Smooth muscle cell (in vitro differentiated cells): ENCODE data around the gene SLC25A1. TPM values are rescaled to one million over a fixed set of nuclear protein-coding genes. Genes with fewer than 3 reads are reported as not detected.

ENCODE experiments used
- DNase-seq: peaks from one replicate; lab custom pipeline; 2025; ENCODE audit not compliant: unreplicated experiment; lab: John Stamatoyannopoulos, UW
- H2AFZ ChIP-seq: fragments of 200-600 bp; sonication (generic); 2 replicates; pipeline ENCODE4 v1.6.0; 2016; ENCODE audit warnings: antibody characterized with exemption, low read depth, mild to moderate bottlenecking
- H3F3A ChIP-seq: fragments of 200-600 bp; sonication (generic); 2 replicates; pipeline ENCODE4 v1.6.0; 2017; ENCODE audit warnings: antibody characterized with exemption, low read depth
- H3K27ac ChIP-seq: fragments of 200-600 bp; sonication (generic); 2 replicates; pipeline ENCODE4 v1.5.1; 2016; ENCODE audit warnings: low read depth, mild to moderate bottlenecking
- H3K27me3 ChIP-seq: fragments of 200-600 bp; sonication (generic); 2 replicates; pipeline ENCODE4 v1.6.1; 2016; ENCODE audit warnings: low read depth, mild to moderate bottlenecking
- H3K36me3 ChIP-seq: fragments of 200-600 bp; sonication (generic); 2 replicates; pipeline ENCODE4 v1.5.1; 2016; ENCODE audit warnings: low read depth
- H3K4me1 ChIP-seq: fragments of 200-600 bp; sonication (generic); 2 replicates; pipeline ENCODE4 v1.5.1; 2016; ENCODE audit warnings: low read depth
- H3K4me2 ChIP-seq: fragments of 200-600 bp; sonication (generic); 2 replicates; pipeline ENCODE4 v1.6.0; 2016; ENCODE audit warnings: mild to moderate bottlenecking
- H3K4me3 ChIP-seq: fragments of 200-600 bp; sonication (generic); 2 replicates; pipeline ENCODE4 v1.5.1; 2016; ENCODE audit warnings: mild to moderate bottlenecking
- H3K79me2 ChIP-seq: fragments of 200-600 bp; sonication (generic); 2 replicates; pipeline ENCODE4 v1.6.0; 2016; ENCODE audit warnings: low read depth, mild to moderate bottlenecking
- H3K9ac ChIP-seq: fragments of 200-600 bp; sonication (generic); 2 replicates; pipeline ENCODE4 v1.6.0; 2016; ENCODE audit warnings: low read depth
- H3K9me3 ChIP-seq: fragments of 200-600 bp; sonication (generic); replicated peaks from 2 replicates; pipeline ENCODE4 v1.5.1; 2016; ENCODE audit warnings: low read depth
- H4K20me1 ChIP-seq: fragments of 200-600 bp; sonication (generic); 2 replicates; pipeline ENCODE4 v1.6.0; 2016; ENCODE audit warnings: low read depth
- CTCF ChIP-seq: fragments of 200-600 bp; sonication (generic); IDR thresholded peaks from 2 replicates; pipeline ENCODE4 v1.5.1; 2017; ENCODE audit warnings: borderline replicate concordance, mild to moderate bottlenecking, antibody characterized with exemption; ENCODE audit not compliant: insufficient read depth, poor library complexity, severe bottlenecking
- WGBS: methylation state at CpG from one replicate; pipeline ENCODE4 v1.1.7; 2016; ENCODE audit warnings: low lambda C conversion rate; 5-methylcytosine and 5-hydroxymethylcytosine counted together
- polyA plus RNA-seq: library from polyadenylated mRNA; unstranded; fragments of >200 nt; fragmentation: Nextera tagmentation; extraction: Ambion mirVana; gene quantifications from 2 replicates; pipeline ENCODE4 v1.2.1, GENCODE V29; 2016
- total RNA-seq: library from RNA; depleted of rRNA; stranded (reverse); fragments of >200 nt; gene quantifications from 2 replicates; pipeline ENCODE4 v1.2.3, GENCODE V29; 2014

The SLC25A1 gene
- total and polyA plus RNA-seq, 2 experiments from 2014 or later, result 56.5 to 204 TPM

GRCh38 chr22:19210188-19210587 is 31.7 kb upstream of the SLC25A1 start:
- Histone ChIP-seq H3K9me3 (no peaks in the 10 kb centered on the region), H3K4me1 (no peaks in the 10 kb centered on the region), H4K20me1 (no peaks in the 10 kb centered on the region), H3K4me2 (no peak overlapping the region), H3K79me2 (no peaks in the 10 kb centered on the region), H3K4me3 (no peak overlapping the region), H3F3A (no peaks in the 10 kb centered on the region), H3K36me3 (no peaks in the 10 kb centered on the region), H3K27me3 (no peaks in the 10 kb centered on the region), H2AFZ (no peak overlapping the region), H3K27ac (no peak overlapping the region), H3K9ac (no peak overlapping the region)
- 94% methylated on average over 14 of the region's 14 CpGs for WGBS
- no peak for TF ChIP-seq CTCF
- no peak for DNase-seq

GRCh38 chr22:19208287-19208847 is 29.8 kb upstream of the SLC25A1 start:
- DNase-seq, result no peak
- H3K4me3 ChIP-seq, result no peak overlapping the region
- no peaks in the 10 kb centered on the region for H3F3A ChIP-seq
- H2AFZ ChIP-seq, result no peak overlapping the region
- no peak overlapping the region for H3K9ac ChIP-seq
- H3K4me2 ChIP-seq, result no peak overlapping the region
- no peak for TF ChIP-seq CTCF
- no peaks in the 10 kb centered on the region for H3K79me2 ChIP-seq
- no peaks in the 10 kb centered on the region for H3K27me3 ChIP-seq
- no peaks in the 10 kb centered on the region for H3K9me3 ChIP-seq
- H3K27ac ChIP-seq, result no peak overlapping the region
- H4K20me1 ChIP-seq, result no peaks in the 10 kb centered on the region
- no peaks in the 10 kb centered on the region for H3K36me3 ChIP-seq
- WGBS, result 59% methylated on average over 4 of the region's 4 CpGs
- no peaks in the 10 kb centered on the region for H3K4me1 ChIP-seq

GRCh38 chr22:19207884-19208283 is 29.3 kb upstream of the SLC25A1 start:
- no peaks in the 10 kb centered on the region for H3K4me1 ChIP-seq
- no peak overlapping the region for H3K4me2 ChIP-seq
- H2AFZ ChIP-seq, result no peak overlapping the region
- no peaks in the 10 kb centered on the region for H4K20me1 ChIP-seq
- no peaks in the 10 kb centered on the region for H3K79me2 ChIP-seq
- no peak for DNase-seq
- H3K9me3 ChIP-seq, result no peaks in the 10 kb centered on the region
- no peak overlapping the region for H3K9ac ChIP-seq
- H3K36me3 ChIP-seq, result no peaks in the 10 kb centered on the region
- H3F3A ChIP-seq, result no peaks in the 10 kb centered on the region
- 77% methylated on average over 5 of the region's 5 CpGs for WGBS
- no peak overlapping the region for H3K4me3 ChIP-seq
- H3K27me3 ChIP-seq, result no peaks in the 10 kb centered on the region
- no peak for TF ChIP-seq CTCF
- no peak overlapping the region for H3K27ac ChIP-seq

- no peak overlapping the region for H2AFZ ChIP-seq
- H3K4me1 ChIP-seq, result no peaks in the 10 kb centered on the region
- H4K20me1 ChIP-seq, result no peaks in the 10 kb centered on the region
- H3F3A ChIP-seq, result no peaks in the 10 kb centered on the region
- no peaks in the 10 kb centered on the region for H3K36me3 ChIP-seq
- H3K27me3 ChIP-seq, result no peaks in the 10 kb centered on the region
- H3K9ac ChIP-seq, result no peak overlapping the region
- no peak overlapping the region for H3K4me2 ChIP-seq
- DNase-seq, result no peak
- no peaks in the 10 kb centered on the region for H3K9me3 ChIP-seq
- no peak overlapping the region for H3K4me3 ChIP-seq
- TF ChIP-seq CTCF, result no peak
- WGBS, result 74% methylated on average over 9 of the region's 9 CpGs
- H3K27ac ChIP-seq, result no peak overlapping the region
- H3K79me2 ChIP-seq, result no peaks in the 10 kb centered on the region
Measured at GRCh38 chr22:19207401-19207808, 28.9 kb upstream of the SLC25A1 start.
